ENCODE data around the gene KCNJ10. TPM values are rescaled to one million over a fixed set of nuclear protein-coding genes. Genes with fewer than 3 reads are reported as not detected.

Gene KCNJ10
- total RNA-seq, 1 experiment from 2014 or later = 0.68 TPM

- Mint-ChIP-seq H3K4me1 (ENCODE audit: low read depth, unreplicated experiment) (peaks cover 3% of the 10 kb centered on the region), H3K27me3 (ENCODE audit: insufficient read depth, unreplicated experiment) (no peaks in the 10 kb centered on the region), H3K27ac (ENCODE audit: unreplicated experiment) (no peak overlapping the region), H3K9me3 (ENCODE audit: unreplicated experiment) (no peaks in the 10 kb centered on the region), H3K36me3 (ENCODE audit: insufficient read depth, unreplicated experiment) (no peaks in the 10 kb centered on the region), H3K4me3 (ENCODE audit: unreplicated experiment) (no peak overlapping the region)
- TF ChIP-seq, protein P1, sequence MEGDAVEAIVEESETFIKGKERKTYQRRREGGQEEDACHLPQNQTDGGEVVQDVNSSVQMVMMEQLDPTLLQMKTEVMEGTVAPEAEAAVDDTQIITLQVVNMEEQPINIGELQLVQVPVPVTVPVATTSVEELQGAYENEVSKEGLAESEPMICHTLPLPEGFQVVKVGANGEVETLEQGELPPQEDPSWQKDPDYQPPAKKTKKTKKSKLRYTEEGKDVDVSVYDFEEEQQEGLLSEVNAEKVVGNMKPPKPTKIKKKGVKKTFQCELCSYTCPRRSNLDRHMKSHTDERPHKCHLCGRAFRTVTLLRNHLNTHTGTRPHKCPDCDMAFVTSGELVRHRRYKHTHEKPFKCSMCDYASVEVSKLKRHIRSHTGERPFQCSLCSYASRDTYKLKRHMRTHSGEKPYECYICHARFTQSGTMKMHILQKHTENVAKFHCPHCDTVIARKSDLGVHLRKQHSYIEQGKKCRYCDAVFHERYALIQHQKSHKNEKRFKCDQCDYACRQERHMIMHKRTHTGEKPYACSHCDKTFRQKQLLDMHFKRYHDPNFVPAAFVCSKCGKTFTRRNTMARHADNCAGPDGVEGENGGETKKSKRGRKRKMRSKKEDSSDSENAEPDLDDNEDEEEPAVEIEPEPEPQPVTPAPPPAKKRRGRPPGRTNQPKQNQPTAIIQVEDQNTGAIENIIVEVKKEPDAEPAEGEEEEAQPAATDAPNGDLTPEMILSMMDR (IDR thresholded peaks at IDR 0.05; ENCODE audit: insufficient read depth in 1 of 2, low read depth in 1 of 2, low read length in 1 of 2, severe bottlenecking in 1 of 2, unreplicated experiment in 1 of 2) = no peak
- BruUV-seq (replicated peaks) = no TSS peak
- DNase-seq = no peak
- H3K36me3 ChIP-seq (ENCODE audit: control insufficient read depth, insufficient read depth, low read length) = no peaks in the 10 kb centered on the region; the same call in 1 of the 2 replicates
- H3K4me3 ChIP-seq (ENCODE audit: low read depth, low read length) = no peak overlapping the region
- H3K4me1 ChIP-seq = peaks cover 11% of the 10 kb centered on the region
- H3K9me3 ChIP-seq = no peaks in the 10 kb centered on the region
- no peaks in the 10 kb centered on the region for H3K27me3 ChIP-seq (replicated peaks; ENCODE audit: control insufficient read depth, insufficient read depth, low read length)
- ChIA-PET POLR2A (no interaction called here), CTCF (no interaction called here)
- intact Hi-C loops (cut with micrococcal nuclease; ENCODE audit: unreplicated experiment) = no loop called here
Measured at GRCh38 chr1:160092366-160093068, 22.6 kb upstream of the KCNJ10 start.

DNA sequence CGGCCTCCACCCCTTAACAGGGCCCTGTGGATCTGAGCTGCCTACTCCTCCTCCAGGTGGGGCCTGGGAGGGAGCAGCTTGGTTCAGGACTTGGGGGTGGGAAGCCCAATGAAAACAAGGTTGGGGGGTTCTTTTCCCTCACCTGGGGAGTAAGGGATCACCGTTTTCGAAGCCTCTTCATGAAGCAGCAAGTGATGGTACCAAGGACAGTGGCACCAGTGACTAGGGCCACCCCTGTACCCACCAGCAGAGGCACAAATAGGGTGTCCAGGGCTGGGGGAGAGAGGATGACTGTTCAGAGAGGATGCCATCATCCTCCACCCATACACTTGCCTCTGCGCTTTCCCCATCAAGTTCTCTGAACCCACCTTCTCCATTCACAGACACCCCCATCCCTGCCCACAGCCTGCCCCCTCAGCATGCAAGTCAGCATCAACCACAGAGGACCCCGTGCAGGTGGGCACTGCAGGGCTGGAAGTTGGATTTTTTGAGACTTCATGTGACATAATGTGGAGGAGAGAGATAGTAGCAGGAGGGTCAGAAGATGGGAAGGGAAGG lies 21.8 kb upstream of the KCNJ10 start:
- no peaks in the 10 kb centered on the region for H3K9me3 ChIP-seq
- POLR2A ChIA-PET = no interaction called here
- H3K36me3 Mint-ChIP-seq (ENCODE audit: insufficient read depth, unreplicated experiment) = no peaks in the 10 kb centered on the region
- H3K27ac Mint-ChIP-seq (ENCODE audit: unreplicated experiment) = no peak overlapping the region
- H3K27me3 Mint-ChIP-seq (ENCODE audit: insufficient read depth, unreplicated experiment) = no peaks in the 10 kb centered on the region
- TF ChIP-seq, protein P1 (IDR thresholded peaks at IDR 0.05; ENCODE audit: insufficient read depth in 1 of 2, low read depth in 1 of 2, low read length in 1 of 2, severe bottlenecking in 1 of 2, unreplicated experiment in 1 of 2) = no peak
- H3K4me3 ChIP-seq (ENCODE audit: low read depth, low read length) = no peak overlapping the region
- CTCF ChIA-PET = no interaction called here
- DNase-seq = no peak
- no peaks in the 10 kb centered on the region; the same call in 1 of the 2 replicates for H3K36me3 ChIP-seq (ENCODE audit: control insufficient read depth, insufficient read depth, low read length)
- no peaks in the 10 kb centered on the region for H3K27me3 ChIP-seq (replicated peaks; ENCODE audit: control insufficient read depth, insufficient read depth, low read length)
- no peaks in the 10 kb centered on the region for H3K9me3 Mint-ChIP-seq (ENCODE audit: unreplicated experiment)
- H3K4me3 Mint-ChIP-seq (ENCODE audit: unreplicated experiment) = no peak overlapping the region
- no peaks in the 10 kb centered on the region for H3K4me1 Mint-ChIP-seq (ENCODE audit: low read depth, unreplicated experiment)
- BruUV-seq (replicated peaks) = no TSS peak
- intact Hi-C loops (cut with micrococcal nuclease; ENCODE audit: unreplicated experiment) = no loop called here
- H3K4me1 ChIP-seq = peaks cover 3% of the 10 kb centered on the region; the same call in 1 of the 2 replicates

GRCh38 chr1:160090760-160091159 lies 20.8 kb upstream of the KCNJ10 start:
- H3K27me3 ChIP-seq (replicated peaks; ENCODE audit: control insufficient read depth, insufficient read depth, low read length) = no peaks in the 10 kb centered on the region
- TF ChIP-seq, protein P1 (IDR thresholded peaks at IDR 0.05; ENCODE audit: insufficient read depth in 1 of 2, low read depth in 1 of 2, low read length in 1 of 2, severe bottlenecking in 1 of 2, unreplicated experiment in 1 of 2) = no peak
- Mint-ChIP-seq H3K9me3 (ENCODE audit: unreplicated experiment) (no peaks in the 10 kb centered on the region), H3K36me3 (ENCODE audit: insufficient read depth, unreplicated experiment) (no peaks in the 10 kb centered on the region), H3K27me3 (ENCODE audit: insufficient read depth, unreplicated experiment) (no peaks in the 10 kb centered on the region), H3K27ac (ENCODE audit: unreplicated experiment) (no peak overlapping the region), H3K4me3 (ENCODE audit: unreplicated experiment) (no peak overlapping the region), H3K4me1 (ENCODE audit: low read depth, unreplicated experiment) (peaks cover 6% of the 10 kb centered on the region)
- H3K36me3 ChIP-seq (ENCODE audit: control insufficient read depth, insufficient read depth, low read length) = no peaks in the 10 kb centered on the region; the same call in 1 of the 2 replicates
- H3K9me3 ChIP-seq = no peaks in the 10 kb centered on the region
- POLR2A ChIA-PET = no interaction called here
- DNase-seq = no peak
- intact Hi-C loops (cut with micrococcal nuclease; ENCODE audit: unreplicated experiment) = no loop called here
- H3K4me3 ChIP-seq (ENCODE audit: low read depth, low read length) = no peak overlapping the region
- no TSS peak for BruUV-seq (replicated peaks)
- H3K4me1 ChIP-seq = no peaks in the 10 kb centered on the region
- CTCF ChIA-PET = no interaction called here
